Stimulated activated CD8-positive, alpha-beta memory T cell treated with anti-CD3 and anti-CD28 coated beads, Interleukin-2, amount 100 ng/mL, for 1 hour (primary cell): Measurements from ENCODE around the gene PSEN2.

Source experiments
- DNase-seq, 2 donors: peaks; one replicate each; pipeline ENCODE4 v3.0.0-alpha.2; 2020; ENCODE audit warnings: low read depth in 2 of 2

The PSEN2 gene

GRCh38 chr1:226865590-226865989 lies 4.8 kb upstream of the PSEN2 start:
- no peak for DNase-seq

GRCh38 chr1:226867461-226868054 lies 2.9 kb upstream of the PSEN2 start:
- no peak for DNase-seq

GRCh38 chr1:226868726-226869125 lies 1.7 kb upstream of the PSEN2 start:
- no peak for DNase-seq

GRCh38 chr1:226870026-226870400 lies 403 bp upstream of the PSEN2 start:
- no peak for DNase-seq

- DNase-seq = no peak
These were observed 1.4 kb downstream of the PSEN2 start for GRCh38 chr1:226871636-226872327.

- no peak for DNase-seq
These were observed 2.0 kb downstream of the PSEN2 start for GRCh38 chr1:226872437-226872836.

GRCh38 chr1:226873771-226874578 lies 3.6 kb downstream of the PSEN2 start:
- no peak for DNase-seq

GRCh38 chr1:226874579-226875425 lies 4.4 kb downstream of the PSEN2 start:
- DNase-seq = no peak

- DNase-seq = no peak
These were observed 5.4 kb downstream of the PSEN2 start for GRCh38 chr1:226875641-226876295.

- DNase-seq = no peak
These were observed 7.3 kb downstream of the PSEN2 start for GRCh38 chr1:226877669-226878068.

- no peak for DNase-seq
These were observed 10.2 kb downstream of the PSEN2 start for GRCh38 chr1:226880372-226881287.

GRCh38 chr1:226881515-226882185 lies 11.2 kb downstream of the PSEN2 start:
- DNase-seq = no peak

- DNase-seq = no peak
These were observed 11.8 kb downstream of the PSEN2 start for GRCh38 chr1:226882187-226882586.

- no peak for DNase-seq
These were observed 12.4 kb downstream of the PSEN2 start for GRCh38 chr1:226882631-226883409.

GRCh38 chr1:226883630-226884029 lies 13.2 kb downstream of the PSEN2 start:
- no peak for DNase-seq

GRCh38 chr1:226884116-226884625 lies 13.8 kb downstream of the PSEN2 start:
- DNase-seq = no peak

- DNase-seq = no peak
These were observed 14.8 kb downstream of the PSEN2 start for GRCh38 chr1:226884966-226885820.
